CD4-positive, alpha-beta T cell treated with Interleukin-17A for 1 hour (primary cell): Measurements from ENCODE around the gene CEACAM1.
A peak's percentile ranks its signal among the peaks of the same experiment; 100 is the strongest.
"Not testable (repeated sequence)": the region's sequence is repeated elsewhere in the genome, so short reads cannot be mapped to it uniquely, and the experiment has no call there.

Experiments used
- DNase-seq: peaks from one replicate; pipeline ENCODE4 v3.0.0-alpha.2; 2020

CEACAM1 gene

DNA sequence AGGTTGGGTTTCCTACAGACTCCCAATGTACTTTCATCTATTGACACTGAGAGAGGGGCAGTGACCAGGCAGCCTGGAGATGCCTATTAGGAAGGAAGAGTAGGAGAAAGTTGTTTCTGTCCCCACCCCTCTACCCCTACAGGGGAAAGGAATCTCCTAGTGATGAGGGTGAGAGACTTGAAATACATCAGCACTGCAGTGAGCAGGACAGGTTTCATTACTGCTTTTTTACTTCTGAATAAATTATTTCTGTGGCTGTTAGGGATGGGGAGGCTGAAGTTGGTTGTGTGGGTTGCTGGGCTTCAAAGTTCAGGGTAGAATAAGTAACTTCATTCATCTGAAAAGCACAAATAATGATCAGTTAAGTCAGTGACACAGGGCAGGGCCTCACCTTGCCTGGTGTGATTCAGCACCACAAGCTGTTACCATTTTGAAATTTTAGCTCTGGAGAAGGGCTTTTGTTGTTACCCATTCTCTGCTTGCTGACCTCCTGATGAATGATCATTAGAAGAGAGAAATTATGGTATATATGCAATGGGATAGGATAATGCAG, 19.3 kb downstream of the CEACAM1 start:
- no peak for DNase-seq

DNA sequence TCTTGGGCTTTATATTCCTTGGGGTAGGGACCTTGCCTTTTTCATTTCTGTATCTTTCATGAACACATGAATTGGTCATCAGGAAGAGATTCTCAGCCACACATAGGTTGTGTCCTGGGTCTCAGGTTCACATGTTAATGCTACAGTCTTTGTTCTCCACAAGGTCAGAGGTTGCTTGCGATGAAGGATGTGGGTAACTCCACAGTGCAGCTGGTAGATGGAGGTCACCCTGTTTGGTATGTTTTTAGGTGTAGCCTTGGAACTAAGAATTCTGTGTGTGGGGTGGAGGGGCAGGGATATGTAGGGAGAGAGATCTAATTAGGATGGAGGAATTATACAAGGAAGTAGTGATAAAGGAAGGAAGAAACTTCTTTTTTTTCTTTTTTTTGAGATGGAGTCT, 23.2 kb downstream of the CEACAM1 start:
- DNase-seq, result no peak

DNA sequence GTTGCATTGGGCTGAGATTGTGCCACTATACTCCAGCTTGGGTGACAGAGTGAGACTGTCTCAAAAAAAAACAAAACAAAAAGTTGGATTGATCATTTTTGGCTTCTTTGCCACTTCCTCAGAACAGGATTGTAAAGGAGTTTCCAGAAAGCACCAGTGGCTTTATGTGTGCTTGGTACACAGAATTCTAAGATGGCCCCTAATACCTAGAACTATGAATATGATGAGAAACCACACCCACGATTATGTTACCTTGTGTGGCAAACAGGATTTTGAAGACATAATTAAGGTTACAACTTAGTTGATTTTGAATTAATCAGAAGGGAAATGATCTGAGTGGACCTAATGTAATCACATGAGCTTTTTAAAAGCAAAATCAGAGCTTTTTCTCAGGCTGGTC, 26.5 kb downstream of the CEACAM1 start:
- no peak for DNase-seq

DNA sequence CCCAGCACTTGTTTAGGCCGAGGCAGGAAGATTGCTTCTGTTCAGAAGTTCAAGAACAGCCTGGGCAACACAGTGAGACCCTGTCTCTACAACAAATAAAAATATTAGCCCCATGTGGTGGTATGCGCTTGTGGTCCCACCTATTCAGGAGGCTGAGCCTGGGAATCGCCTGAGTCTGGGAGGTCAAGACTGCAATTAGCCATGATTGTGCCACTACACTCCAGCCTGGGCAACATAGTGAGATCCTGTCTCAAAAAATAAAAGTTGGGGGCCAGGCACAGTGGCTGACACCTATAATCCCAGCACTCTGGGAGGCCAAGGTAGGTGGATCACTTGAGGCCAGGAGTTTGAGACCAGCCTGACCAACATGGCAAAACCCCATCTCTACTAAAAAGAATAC, 27.0 kb downstream of the CEACAM1 start:
- not testable (repeated sequence) for DNase-seq

DNA sequence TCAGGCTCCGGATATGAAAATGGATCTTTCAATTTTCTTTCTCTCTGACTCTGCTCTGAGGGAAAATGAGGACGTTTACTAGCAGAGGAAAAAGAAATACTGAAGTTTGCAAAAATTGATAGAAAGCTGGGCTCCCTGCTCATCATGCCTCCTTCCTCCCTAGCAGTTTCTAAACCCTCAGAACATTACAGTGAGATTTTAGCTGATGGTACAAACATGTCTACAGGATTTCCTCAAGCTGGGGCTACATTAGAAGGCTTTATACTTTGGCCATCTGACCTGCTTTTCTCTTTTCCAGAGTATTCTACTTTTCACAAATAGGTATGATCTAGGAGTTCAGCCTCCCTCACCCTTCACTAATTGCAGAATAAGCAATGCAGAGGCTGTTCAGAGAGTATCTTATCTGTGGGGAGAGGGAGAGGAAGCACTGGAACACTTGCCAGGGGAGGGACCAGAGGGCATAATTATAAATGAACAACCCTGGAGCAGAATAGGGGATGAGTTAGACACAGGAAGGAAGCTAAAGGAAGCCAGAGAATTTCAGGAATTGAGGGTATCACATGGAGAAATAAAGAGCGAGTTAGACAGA, 30.0 kb downstream of the CEACAM1 start:
- DNase-seq, result no peak

DNA sequence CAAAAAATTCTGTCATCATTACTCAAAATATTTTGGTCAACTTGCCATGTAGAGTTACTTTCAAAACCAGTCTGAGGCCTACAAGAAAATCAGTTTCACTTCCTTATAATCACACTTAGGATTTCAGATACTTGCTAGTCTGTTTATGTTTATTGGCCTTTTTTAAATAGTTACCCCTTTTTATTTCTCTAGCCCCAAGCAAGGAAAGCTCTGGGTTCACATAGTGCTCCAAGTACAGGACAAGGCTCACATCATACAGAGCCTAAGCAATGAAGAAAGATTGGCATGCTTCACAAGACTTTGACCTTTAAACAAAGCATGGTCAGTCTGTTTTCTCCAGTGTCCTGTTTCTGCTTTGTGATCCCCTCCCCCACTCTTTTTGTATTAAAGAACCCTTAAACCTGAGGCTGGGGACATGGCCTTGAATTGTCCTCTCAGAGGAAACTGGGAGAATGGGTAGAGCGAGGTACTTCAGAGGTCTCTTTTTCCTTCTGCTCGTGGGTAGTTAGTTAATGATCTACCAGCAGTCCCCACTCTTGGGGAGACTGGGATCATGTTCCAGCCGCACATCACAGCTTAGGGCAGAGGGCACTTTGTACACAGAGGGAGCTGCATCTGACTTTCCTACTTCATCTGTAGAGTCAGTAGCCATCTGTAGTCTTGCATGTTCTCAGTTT, 30.7 kb downstream of the CEACAM1 start:
- DNase-seq, result no peak

DNA sequence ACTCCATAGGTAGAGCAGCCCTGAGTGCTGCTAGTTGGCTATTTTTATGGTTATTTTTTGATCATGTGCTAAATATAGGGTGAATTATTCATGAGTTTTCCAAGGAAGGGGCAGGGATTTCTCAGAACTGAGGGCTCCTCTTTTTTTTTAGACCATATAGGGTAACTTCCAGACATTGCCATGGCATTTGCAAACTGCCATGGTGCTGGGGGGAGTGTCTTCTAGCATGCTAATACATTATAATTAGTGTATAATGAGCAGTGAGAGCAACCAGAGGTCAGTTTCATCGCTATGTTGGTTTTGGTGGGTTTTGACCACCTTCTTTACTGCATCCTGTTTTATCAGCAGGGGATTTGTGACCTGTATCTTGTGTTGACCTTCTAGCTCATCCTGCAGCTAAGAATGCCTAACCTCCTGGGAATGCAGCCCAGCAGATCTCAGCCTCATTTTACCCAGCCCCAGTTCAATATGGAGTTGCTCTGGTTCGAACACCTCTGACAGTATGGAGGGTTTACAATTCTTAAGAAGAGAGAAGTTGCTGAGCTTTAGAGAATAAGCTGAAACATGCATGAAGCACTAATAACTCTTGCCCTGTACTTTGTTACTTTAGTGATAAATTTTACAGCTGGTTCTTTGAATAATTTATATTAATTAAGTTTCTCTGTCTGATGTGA, 31.7 kb downstream of the CEACAM1 start:
- no peak for DNase-seq

DNA sequence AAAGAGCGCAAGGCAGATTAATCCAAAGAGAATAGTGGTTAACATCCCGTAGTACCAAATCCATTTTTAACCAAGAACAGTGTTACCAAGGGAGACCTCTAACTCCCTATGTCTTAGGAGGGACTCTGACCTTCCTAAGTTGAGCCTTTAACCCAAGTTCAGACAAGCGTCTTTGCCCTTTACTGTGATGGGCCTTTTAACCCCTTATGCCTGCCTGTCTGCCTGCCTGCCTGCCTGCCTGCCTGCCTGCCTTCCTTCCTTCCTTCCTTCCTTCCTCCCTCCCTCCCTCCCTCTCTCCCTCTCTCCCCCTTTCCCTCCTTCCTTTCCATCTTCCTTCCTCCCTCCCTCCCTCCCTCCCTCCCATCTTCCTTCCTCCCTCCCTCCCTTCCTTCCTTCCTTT, 32.6 kb downstream of the CEACAM1 start:
- DNase-seq, result no peak

DNA sequence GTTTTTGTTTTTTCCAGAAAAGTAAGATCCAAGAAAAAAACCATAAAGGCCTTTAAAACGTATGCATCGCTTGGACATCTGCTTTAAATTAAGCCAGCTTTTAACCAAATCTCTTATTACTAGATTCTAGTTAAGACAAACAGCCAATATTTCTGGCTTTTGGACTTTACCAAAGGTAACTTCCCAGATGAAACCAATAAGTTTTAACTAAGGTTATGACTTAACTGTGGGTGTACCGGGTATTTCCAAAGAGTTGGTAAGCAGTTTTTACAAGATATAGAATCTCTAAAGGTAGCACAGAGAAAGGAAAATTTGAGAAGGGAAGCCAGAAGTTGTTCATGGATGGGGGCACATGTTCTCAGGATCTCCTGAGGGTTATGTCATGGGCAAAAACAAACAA, 34.0 kb downstream of the CEACAM1 start:
- DNase-seq, result no peak

DNA sequence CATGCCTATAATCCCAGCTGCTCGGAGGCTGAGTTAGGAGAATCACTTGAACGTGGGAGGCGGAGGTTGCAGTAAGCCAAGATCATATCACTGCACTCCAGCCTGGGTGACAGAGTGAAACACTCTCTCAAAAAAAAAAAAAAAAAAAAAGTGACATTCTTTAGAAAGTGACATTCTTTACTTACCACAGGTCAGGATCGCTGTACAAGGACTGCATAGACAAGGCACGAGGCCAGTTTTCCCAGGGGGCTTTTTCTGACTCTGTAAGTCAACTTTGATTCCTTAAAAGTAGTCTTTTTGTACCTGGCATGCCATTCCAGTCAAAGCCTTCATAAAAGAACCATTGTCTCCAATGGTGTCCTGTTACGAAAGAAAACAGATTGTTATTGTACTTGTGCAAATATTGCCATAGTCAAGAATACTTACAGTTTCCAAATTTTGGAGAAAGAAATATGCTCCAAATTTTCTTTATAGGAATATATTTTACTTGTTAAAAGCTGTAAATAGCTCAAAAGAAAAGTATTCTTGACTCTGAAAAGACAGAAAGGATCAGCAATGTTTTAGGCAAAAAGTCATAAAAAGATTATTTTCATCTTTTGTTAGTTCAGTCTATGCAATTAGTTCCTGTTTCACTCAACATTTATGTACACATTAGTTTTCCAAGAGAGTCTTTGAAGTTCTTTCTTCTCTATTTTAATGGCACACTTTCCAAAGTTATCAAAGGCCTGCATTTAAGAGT, 39.3 kb downstream of the CEACAM1 start:
- no peak for DNase-seq

DNA sequence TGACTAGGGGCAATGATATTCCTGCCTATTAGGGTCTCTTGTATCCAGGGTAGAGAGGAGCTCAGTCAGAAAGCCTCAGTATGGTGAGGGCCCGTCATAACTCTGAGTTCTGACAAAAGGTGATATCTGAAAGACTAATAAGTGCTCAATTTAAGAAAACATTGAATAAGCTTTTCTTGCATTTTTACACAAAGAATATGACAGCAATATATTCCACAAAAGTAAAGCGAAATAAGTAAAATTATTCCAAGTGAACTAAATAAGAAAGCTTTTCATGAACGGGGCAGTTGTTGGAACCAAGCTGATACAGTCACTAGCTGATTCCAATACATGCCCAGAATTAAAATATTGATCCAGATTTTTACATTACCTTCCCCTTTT, 40.5 kb downstream of the CEACAM1 start:
- no peak for DNase-seq

DNA sequence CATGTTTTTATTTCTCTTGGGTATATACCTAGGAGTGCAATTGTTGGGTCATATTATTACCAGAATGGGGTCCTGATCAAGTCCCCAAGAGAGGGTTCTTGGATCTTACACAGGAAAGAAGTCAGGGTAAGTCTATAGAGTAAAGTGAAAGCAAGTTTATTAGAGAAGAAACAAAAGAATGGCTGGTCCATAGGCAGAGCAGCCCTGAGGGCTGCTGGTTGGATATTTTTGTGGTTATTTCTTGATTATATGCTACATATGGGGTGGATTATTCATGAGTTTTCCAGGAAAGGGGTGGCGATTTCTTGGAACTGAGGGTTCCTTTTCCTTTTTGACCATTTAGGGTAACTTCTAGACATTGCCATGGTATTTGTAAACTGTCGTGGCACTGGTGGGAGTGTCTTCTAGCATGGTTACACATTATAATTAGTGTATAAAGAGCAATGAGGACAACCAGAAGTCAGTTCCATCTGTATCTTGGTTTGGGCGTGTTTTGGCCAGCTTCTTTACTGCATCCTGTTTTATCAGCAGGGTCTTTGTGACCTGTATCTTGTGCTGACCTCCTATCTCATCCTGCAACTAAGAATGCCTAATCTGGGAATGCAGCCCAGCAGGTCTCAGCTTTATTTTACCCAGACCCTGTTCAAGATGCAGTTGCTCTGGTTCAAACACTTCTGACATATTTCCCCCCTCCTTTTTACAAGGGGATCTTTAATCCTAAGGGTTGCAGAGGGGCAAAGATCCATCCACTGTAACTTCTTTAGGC, 41.1 kb downstream of the CEACAM1 start:
- DNase-seq, result no peak

DNA sequence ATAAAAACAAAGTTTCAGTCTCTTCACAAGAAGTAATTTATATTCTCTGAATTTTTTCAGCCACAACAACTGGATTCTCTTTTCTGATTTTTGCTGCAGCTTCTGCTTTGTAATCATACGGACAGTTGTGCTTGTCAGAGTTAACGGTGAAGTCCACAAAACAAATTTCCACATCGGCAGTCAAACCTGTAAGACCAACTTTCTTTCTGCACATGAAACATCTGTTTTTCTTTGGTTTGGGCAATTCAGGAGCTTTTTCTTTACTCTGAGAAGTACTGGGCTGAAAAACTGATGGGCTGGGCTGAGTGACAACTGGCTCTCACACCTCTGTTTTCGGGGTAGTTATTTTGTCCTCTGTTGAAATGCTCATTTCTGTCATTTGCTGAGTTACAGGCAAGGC, 43.2 kb downstream of the CEACAM1 start:
- not testable (repeated sequence) for DNase-seq

DNA sequence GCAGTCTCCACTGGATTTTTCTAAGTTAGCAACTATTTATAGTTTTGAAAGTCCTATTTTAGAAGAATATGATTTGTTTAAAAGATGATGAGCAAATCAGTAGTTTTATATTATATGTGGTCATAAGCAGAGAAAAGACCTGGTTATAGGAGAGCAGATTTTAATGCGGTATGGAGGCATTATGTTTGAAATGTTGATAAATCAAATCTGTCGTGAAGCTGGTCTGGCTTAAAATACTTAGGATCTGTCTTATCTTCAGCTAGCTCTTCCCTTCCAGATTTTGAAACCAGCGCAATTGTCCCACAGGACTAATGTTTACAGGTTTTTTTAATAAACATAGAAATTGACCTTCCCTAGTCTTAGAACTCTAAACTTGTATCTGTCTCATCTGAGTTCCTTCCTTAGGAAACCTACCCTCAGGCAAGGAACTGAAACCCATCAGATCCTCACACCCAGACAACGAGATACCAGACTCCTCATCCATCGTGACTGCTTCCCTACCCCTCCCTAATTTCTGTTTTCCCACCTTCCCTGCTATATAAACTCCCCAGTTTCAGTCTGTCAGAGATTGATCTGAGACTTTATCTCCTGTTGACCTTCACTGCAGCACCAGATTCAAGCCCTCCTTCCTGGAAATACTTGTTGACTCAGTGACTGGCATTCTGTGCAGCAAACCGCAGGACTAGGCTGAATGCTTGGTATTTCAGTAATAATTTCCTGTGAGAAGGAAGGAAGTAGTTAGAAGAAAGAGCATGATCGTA, 47.8 kb downstream of the CEACAM1 start:
- DNase-seq, result peak; percentile 15

DNA sequence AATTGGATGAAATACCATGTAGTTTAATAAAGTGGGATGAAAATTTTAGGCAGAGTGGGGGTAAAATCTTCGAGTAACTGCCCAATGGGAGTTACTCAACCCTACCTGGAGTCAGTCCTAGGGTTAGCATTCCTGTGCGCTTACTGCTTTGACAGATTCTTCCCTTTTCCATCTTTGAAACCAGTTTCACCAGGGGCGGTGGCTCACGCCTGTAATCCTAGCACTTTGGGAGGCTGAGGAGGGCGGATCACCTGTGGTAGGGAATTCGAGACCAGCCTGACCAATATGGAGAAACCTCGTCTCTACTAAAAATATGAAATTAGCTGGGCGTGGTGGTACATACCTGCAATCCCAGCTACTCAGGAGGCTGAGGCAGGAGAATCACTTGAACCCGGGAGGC, 48.5 kb downstream of the CEACAM1 start:
- DNase-seq, result no peak

DNA sequence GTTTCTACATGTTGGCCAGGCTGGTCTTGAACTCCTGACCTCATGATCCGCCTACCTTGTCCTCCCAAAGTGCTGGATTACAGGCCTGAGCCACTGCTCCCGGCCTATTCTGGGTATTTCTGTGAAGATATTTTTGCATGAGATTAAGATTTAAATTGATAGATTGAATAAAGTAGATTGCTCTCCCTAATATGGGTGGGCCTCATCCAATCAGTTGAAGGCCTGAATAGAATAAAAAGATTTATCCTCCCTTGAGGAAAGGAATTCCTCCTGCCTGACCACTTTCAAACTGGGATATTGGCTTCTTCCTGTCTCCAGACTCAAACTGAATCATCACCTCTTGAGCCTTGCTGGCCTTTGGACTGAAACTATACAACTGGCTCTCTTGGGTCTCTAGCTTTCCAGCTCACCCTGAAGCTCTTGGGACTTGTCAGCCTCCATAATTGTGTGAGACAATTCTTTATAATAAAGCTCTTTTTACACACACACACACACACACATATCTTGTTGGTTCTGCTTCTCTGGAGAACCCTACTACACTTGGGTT, 49.4 kb downstream of the CEACAM1 start:
- DNase-seq, result no peak

DNA sequence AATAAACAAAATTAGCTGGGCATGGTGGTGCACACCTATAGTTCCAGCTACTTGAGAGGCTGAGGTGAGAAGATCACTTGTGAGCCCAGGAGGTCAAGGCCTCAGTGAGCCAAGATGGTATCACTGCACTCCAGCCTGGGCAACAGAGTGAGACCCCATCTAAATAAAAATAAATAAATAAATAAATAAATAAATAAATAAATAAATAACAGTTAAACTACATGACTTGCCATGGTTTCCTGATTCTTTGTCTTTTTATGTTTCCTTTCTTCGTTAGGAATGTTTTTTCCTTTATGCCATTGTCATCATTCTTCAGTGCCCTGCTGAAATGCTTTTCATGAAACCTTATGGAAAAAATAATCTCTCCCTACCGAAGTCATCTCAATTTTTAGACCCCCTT, 50.3 kb downstream of the CEACAM1 start:
- DNase-seq, result no peak

DNA sequence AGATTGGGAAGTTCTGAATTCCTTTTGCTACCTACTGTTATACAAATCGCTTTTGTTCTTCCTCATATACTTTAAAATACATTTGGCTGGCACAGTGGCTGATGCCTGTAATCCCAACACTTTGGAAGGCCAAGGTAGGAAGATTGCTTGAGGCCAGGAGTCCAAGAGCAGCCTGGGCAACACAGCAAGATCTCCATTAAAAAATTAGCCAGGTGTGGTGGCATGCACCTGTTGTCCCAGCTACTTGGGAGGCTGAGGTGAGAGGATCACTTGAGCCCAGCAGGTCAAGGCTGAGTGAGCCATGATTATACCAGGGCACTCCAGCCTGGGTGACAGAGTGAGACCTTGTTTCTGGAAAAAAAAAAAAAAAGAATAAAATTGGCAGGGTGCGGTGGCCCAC, 51.2 kb downstream of the CEACAM1 start:
- DNase-seq, result no peak

DNA sequence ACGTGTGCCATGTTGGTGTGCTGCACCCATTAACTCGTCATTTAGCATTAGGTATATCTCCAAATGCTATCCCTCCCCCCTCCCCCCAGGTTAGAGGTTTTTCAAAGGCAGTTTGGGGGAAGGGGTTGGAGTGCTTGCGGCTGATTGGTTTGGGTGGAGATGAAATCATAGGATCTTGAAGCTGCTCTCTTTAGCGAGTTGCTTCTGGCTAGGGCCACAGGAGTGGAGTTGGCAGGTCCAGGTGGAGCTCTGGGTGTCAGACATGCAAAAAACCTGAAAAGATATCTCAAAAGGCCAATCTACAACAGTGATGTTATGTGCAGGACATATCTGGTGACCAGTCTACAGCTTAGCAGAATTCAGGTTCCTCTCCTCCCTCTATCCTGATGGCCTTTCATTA, 52.9 kb downstream of the CEACAM1 start:
- DNase-seq, result no peak

DNA sequence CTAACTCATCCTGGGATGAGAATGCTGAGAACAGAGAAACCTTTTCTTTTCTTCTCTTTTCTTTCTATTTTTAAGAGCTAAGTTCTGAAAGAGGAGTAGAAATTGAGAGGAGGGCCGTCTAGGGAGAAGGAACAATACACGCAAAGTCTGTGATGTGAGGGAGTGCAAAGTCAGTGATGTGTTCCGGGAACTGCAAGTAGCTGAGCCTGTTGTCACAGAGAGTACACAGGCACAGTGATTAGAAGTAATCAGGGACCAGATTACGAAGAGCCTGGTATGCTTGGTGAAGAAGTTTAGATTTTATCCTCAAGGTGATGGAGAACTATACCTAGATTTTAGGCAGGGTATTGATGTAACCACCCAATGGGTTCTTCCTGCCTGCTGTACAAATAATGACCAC, 53.5 kb downstream of the CEACAM1 start:
- no peak for DNase-seq

DNA sequence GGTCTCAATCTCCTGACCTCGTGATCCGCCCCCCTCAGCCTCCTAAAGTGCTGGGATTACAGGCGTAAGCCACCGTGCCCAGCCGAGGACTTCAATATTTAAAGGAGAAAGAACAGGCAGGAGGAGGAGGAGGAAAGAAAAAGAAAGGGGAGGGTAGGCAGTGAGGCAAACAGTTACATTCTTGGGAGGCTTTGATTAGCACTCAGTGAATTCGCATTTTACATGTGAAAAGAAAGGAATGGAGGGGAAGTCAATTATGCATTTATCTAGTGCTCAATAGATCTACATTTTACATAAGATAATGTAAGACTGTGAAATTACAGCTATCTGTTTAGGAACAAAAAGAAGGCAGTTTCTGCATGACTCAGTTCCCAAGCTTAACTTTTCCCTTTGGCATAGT, 54.6 kb downstream of the CEACAM1 start:
- DNase-seq, result no peak
